ENCODE measurements around the gene AKIRIN2. TPM values are rescaled to one million over a fixed set of nuclear protein-coding genes. Genes with fewer than 3 reads are reported as not detected.

Gene AKIRIN2
- total RNA-seq, 4 donors from 2014 or later: 17.4 to 24.0 (median 21.7) TPM

DNA sequence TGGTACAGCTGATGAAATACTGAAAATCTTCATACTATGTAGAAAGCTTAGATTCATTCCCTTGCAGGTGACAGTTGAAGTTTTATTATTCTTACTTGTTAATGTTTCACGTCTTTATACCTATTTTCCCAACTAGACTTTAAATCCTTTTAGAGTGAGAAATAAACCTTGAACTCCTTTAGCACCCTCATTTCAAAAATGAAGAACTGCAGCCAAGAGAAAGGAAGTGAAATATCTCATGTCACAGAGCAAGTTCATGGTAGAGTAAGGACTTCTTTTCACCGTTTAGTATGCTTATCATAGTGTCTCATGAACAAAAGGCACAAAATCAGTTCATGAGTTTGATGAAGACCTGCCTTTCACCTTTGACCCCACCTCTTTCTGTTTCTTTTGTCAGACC lies 73.6 kb downstream of the AKIRIN2 start:
- H3K4me3 ChIP-seq: no peak overlapping the region
- no peaks in the 10 kb centered on the region for H3K4me1 ChIP-seq
- H3K27ac ChIP-seq (replicated peaks in 1 of 4): no peak overlapping the region
- TF ChIP-seq CTCF (IDR thresholded peaks at IDR 0.05) (no peak), POLR2AphosphoS5 (IDR thresholded peaks at IDR 0.05) (no peak), POLR2A (IDR thresholded peaks at IDR 0.05; ENCODE audit: low read depth) (no peak)
- no peaks in the 10 kb centered on the region for H3K9me3 ChIP-seq
- H3K36me3 ChIP-seq: peaks cover 0 to 51% (median 6%) of the 10 kb centered on the region in 4 donors
- no peaks in the 10 kb centered on the region for H3K27me3 ChIP-seq
- intact Hi-C loops (cut with DNase I): no loop called here
- no peak for DNase-seq (ENCODE audit: extremely low spot score)
- WGBS: 66% methylated on average over 2 of the region's 2 CpGs

Small RNAs within 50 kb of the gene (small RNA-seq; reads per million reads assigned to genes)
- 0 reads per million in 3 donors for gene RF01210

Other genes starting within 250 kb of the AKIRIN2 start
- 10 to 100 TPM; 11.8 to 15.1 (median 14.3) TPM for gene SLC35A1, start 229.3 kb downstream of the AKIRIN2 start, total RNA-seq
- 10 to 100 TPM; 14.1 to 19.9 (median 17.6) TPM for gene RARS2, start 112.2 kb downstream of the AKIRIN2 start, total RNA-seq
- 10 to 100 TPM in 3 of 4 donors, 1 to 10 TPM in 1; 9.9 to 18.7 (median 12.6) TPM for gene ORC3, start 112.1 kb downstream of the AKIRIN2 start, total RNA-seq